Hepatocyte (in vitro differentiated cells): ENCODE measurements around the gene C5orf22. TPM values are rescaled to one million over a fixed set of nuclear protein-coding genes. Genes with fewer than 3 reads are reported as not detected.

ENCODE experiments used
- DNase-seq: peaks from one replicate; pipeline ENCODE4 v3.0.0-alpha.2; 2016; ENCODE audit warnings: low spot score
- H2AFZ ChIP-seq: fragments of 200-600 bp; sonication (generic); 2 replicates; pipeline ENCODE4 v1.6.0; 2016; ENCODE audit warnings: antibody characterized with exemption, mild to moderate bottlenecking
- H3K27ac ChIP-seq: fragments of 200-600 bp; sonication (generic); 2 replicates; pipeline ENCODE4 v1.5.1; 2016; ENCODE audit warnings: mild to moderate bottlenecking
- H3K27me3 ChIP-seq: fragments of 200-600 bp; sonication (generic); 2 replicates; pipeline ENCODE4 v1.6.1; 2016
- H3K36me3 ChIP-seq: fragments of 200-600 bp; sonication (generic); replicated peaks from 2 replicates; pipeline ENCODE4 v1.5.1; 2016; ENCODE audit warnings: low read depth; ENCODE audit not compliant: insufficient read depth
- H3K4me1 ChIP-seq: fragments of 200-600 bp; sonication (generic); 2 replicates; pipeline ENCODE4 v1.5.1; 2016; ENCODE audit warnings: mild to moderate bottlenecking, moderate library complexity; ENCODE audit not compliant: insufficient read depth
- H3K4me2 ChIP-seq: fragments of 200-600 bp; sonication (generic); 2 replicates; pipeline ENCODE4 v1.6.0; 2016
- H3K4me3 ChIP-seq: fragments of 200-600 bp; sonication (generic); 2 replicates; pipeline ENCODE4 v1.5.1; 2016; ENCODE audit warnings: mild to moderate bottlenecking
- H3K79me2 ChIP-seq: fragments of 200-600 bp; sonication (generic); 2 replicates; pipeline ENCODE4 v1.6.0; 2017; ENCODE audit warnings: mild to moderate bottlenecking
- H3K9me2 ChIP-seq: fragments of 200-600 bp; sonication (generic); replicated peaks from 2 replicates; pipeline ENCODE4 v1.6.0; 2017; ENCODE audit warnings: mild to moderate bottlenecking; ENCODE audit not compliant: insufficient read depth
- H3K9me3 ChIP-seq: fragments of 200-600 bp; sonication (generic); 2 replicates; pipeline ENCODE4 v1.5.1; 2016; ENCODE audit warnings: low read depth, mild to moderate bottlenecking
- H4K20me1 ChIP-seq: fragments of 200-600 bp; sonication (generic); 2 replicates; pipeline ENCODE4 v1.6.0; 2016; ENCODE audit warnings: mild to moderate bottlenecking; ENCODE audit not compliant: insufficient read depth, poor library complexity, severe bottlenecking
- CTCF ChIP-seq: fragments of 200-600 bp; sonication (generic); IDR thresholded peaks from 2 replicates; pipeline ENCODE4 v1.5.1; 2016; ENCODE audit warnings: antibody characterized with exemption, mild to moderate bottlenecking; ENCODE audit not compliant: poor library complexity
- EZH2 ChIP-seq: fragments of 200-600 bp; sonication (generic); IDR thresholded peaks from 2 replicates; pipeline ENCODE4 v1.6.1; 2016; ENCODE audit warnings: antibody characterized with exemption, mild to moderate bottlenecking, borderline replicate concordance
- EZH2phosphoT487 ChIP-seq: fragments of 200-600 bp; sonication (generic); IDR thresholded peaks from one replicate; pipeline ENCODE4 v1.6.1; 2018; ENCODE audit warnings: antibody characterized with exemption, mild to moderate bottlenecking, low read depth, moderate library complexity; ENCODE audit not compliant: unreplicated experiment, severe bottlenecking
- WGBS: methylation state at CpG from one replicate; pipeline ENCODE4 v1.1.6; 2016; ENCODE audit warnings: low lambda C conversion rate; ENCODE audit errors: missing lambda C conversion rate; 5-methylcytosine and 5-hydroxymethylcytosine counted together
- polyA plus RNA-seq: library from polyadenylated mRNA; unstranded; fragments of >200 nt; fragmentation: Nextera tagmentation; extraction: Ambion mirVana; gene quantifications from 2 replicates; pipeline ENCODE4 v1.2.1, GENCODE V29; 2016
- total RNA-seq: library from RNA; depleted of rRNA; stranded (reverse); fragments of >200 nt; gene quantifications from 2 replicates; pipeline ENCODE4 v1.2.3, GENCODE V29; 2014

Gene C5orf22
- total and polyA plus RNA-seq, 2 experiments from 2014 or later = 15.3 to 15.8 TPM

- Histone ChIP-seq H3K4me1 (peaks cover 6% of the 10 kb centered on the region), H3K9me3 (no peaks in the 10 kb centered on the region), H3K27ac (no peak overlapping the region), H4K20me1 (no peaks in the 10 kb centered on the region), H3K36me3 (no peaks in the 10 kb centered on the region), H3K79me2 (no peaks in the 10 kb centered on the region), H3K4me3 (no peak overlapping the region), H3K4me2 (no peak overlapping the region), H3K9me2 (no peaks in the 10 kb centered on the region), H3K27me3 (no peaks in the 10 kb centered on the region), H2AFZ (no peak overlapping the region)
- no peak for DNase-seq
- WGBS = 95% methylated on average over 2 of the region's 2 CpGs
- no peak for TF ChIP-seq EZH2
- TF ChIP-seq CTCF = peak; percentile 41
- no peak for TF ChIP-seq EZH2phosphoT487
These were observed 44.6 kb upstream of the C5orf22 start for GRCh38 chr5:31487506-31487905.

- no peaks in the 10 kb centered on the region for H3K4me1 ChIP-seq
- WGBS = 87% methylated on average over 4 of the region's 4 CpGs
- H3K9me2 ChIP-seq = no peaks in the 10 kb centered on the region
- DNase-seq = no peak
- no peak overlapping the region for H3K4me2 ChIP-seq
- TF ChIP-seq EZH2phosphoT487 (no peak), EZH2 (no peak), CTCF (no peak)
- H2AFZ ChIP-seq = no peak overlapping the region
- H4K20me1 ChIP-seq = no peaks in the 10 kb centered on the region
- H3K27ac ChIP-seq = no peak overlapping the region
- no peaks in the 10 kb centered on the region for H3K79me2 ChIP-seq
- no peaks in the 10 kb centered on the region for H3K27me3 ChIP-seq
- no peaks in the 10 kb centered on the region for H3K36me3 ChIP-seq
- no peaks in the 10 kb centered on the region for H3K9me3 ChIP-seq
- H3K4me3 ChIP-seq = no peak overlapping the region
These were observed 39.2 kb upstream of the C5orf22 start for GRCh38 chr5:31492869-31493268.

GRCh38 chr5:31495336-31495735 lies 36.8 kb upstream of the C5orf22 start:
- Histone ChIP-seq H3K36me3 (no peaks in the 10 kb centered on the region), H4K20me1 (no peaks in the 10 kb centered on the region), H3K4me3 (no peak overlapping the region), H3K27me3 (no peaks in the 10 kb centered on the region), H3K27ac (no peak overlapping the region), H3K9me3 (no peaks in the 10 kb centered on the region), H3K4me1 (no peaks in the 10 kb centered on the region), H3K9me2 (no peaks in the 10 kb centered on the region), H3K4me2 (no peak overlapping the region), H2AFZ (no peak overlapping the region), H3K79me2 (no peaks in the 10 kb centered on the region)
- no peak for DNase-seq
- 95% methylated on average over 4 of the region's 4 CpGs for WGBS
- no peak for TF ChIP-seq EZH2
- no peak for TF ChIP-seq CTCF
- no peak for TF ChIP-seq EZH2phosphoT487

GRCh38 chr5:31496301-31496700 lies 35.8 kb upstream of the C5orf22 start:
- no peak for DNase-seq
- Histone ChIP-seq H3K27me3 (no peaks in the 10 kb centered on the region), H3K4me3 (no peak overlapping the region), H3K4me1 (no peaks in the 10 kb centered on the region), H4K20me1 (no peaks in the 10 kb centered on the region), H2AFZ (no peak overlapping the region), H3K79me2 (no peaks in the 10 kb centered on the region), H3K9me2 (no peaks in the 10 kb centered on the region), H3K27ac (no peak overlapping the region), H3K9me3 (no peaks in the 10 kb centered on the region), H3K4me2 (no peak overlapping the region), H3K36me3 (no peaks in the 10 kb centered on the region)
- TF ChIP-seq EZH2phosphoT487 = no peak
- no peak for TF ChIP-seq EZH2
- TF ChIP-seq CTCF = no peak
- WGBS = 88% methylated on average over 2 of the region's 2 CpGs
